Activated CD8-positive, alpha-beta memory T cell treated with anti-CD3 and anti-CD28 coated beads for 24 hours (primary cell): ENCODE data around the gene SPIRE2.

ENCODE experiments used
- DNase-seq: peaks from one replicate; pipeline ENCODE4 v3.0.0-alpha.2; 2020

The SPIRE2 gene

GRCh38 chr16:89918453-89919347 is 90.4 kb downstream of the SPIRE2 start, which contains the start of gene MC1R:
MC1R (plus strand) TSS chr16:89918862; CDS start chr16:89919259, 397 bp downstream.
- DNase-seq, result peak; percentile 72

DNA sequence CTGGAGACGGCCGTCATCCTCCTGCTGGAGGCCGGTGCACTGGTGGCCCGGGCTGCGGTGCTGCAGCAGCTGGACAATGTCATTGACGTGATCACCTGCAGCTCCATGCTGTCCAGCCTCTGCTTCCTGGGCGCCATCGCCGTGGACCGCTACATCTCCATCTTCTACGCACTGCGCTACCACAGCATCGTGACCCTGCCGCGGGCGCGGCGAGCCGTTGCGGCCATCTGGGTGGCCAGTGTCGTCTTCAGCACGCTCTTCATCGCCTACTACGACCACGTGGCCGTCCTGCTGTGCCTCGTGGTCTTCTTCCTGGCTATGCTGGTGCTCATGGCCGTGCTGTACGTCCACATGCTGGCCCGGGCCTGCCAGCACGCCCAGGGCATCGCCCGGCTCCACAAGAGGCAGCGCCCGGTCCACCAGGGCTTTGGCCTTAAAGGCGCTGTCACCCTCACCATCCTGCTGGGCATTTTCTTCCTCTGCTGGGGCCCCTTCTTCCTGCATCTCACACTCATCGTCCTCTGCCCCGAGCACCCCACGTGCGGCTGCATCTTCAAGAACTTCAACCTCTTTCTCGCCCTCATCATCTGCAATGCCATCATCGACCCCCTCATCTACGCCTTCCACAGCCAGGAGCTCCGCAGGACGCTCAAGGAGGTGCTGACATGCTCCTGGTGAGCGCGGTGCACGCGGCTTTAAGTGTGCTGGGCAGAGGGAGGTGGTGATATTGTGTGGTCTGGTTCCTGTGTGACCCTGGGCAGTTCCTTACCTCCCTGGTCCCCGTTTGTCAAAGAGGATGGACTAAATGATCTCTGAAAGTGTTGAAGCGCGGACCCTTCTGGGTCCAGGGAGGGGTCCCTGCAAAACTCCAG is 91.5 kb downstream of the SPIRE2 start:
- no peak for DNase-seq

GRCh38 chr16:89920723-89921122 is 92.4 kb downstream of the SPIRE2 start:
- DNase-seq, result no peak
